ENCODE data around the gene SETDB1.
"Not testable (repeated sequence)": the region's sequence is repeated elsewhere in the genome, so short reads cannot be mapped to it uniquely, and the experiment has no call there.

The SETDB1 gene
- total RNA-seq = 24.2 to 77.4 (median 51.4) reads per million in 18 experiments

DNA sequence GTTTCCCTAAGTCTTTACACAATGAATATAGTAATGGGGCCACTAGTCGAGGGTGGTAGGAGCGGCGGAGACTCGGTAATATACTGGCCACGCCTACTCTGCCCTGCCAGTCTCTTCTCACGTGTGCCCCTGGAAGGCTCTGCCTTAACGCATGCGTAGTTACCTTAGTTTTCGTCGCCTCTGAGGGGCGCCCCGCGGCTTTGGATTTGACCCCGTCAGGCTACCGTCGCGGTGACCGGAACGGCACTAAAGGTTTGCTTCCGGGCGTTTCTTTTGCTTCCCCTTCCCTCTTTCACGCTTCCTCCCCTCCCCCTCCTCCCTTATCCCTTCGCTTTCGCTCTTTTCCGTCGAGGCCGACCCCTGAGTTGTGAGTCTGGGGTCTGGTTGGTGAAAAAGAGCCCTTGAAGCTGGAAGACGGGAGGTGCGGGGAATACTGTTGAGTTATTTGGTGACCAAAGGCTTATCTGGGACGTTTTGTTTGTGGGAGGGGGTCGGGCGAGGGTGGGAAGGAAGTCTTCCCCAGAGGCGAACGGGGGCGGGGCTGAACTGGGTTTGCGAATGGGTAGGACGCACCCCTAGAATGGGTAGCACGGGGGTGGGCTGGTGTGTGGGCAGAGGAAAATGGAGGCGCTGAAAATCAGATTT, at the start of gene SETDB1:
Gene SETDB1, plus strand, starts transcription at position 267 of the 645 bp plus-strand sequence. CDS start 1,352 bp downstream, outside the sequence.
- DNase-seq = peak; percentile 99

DNA sequence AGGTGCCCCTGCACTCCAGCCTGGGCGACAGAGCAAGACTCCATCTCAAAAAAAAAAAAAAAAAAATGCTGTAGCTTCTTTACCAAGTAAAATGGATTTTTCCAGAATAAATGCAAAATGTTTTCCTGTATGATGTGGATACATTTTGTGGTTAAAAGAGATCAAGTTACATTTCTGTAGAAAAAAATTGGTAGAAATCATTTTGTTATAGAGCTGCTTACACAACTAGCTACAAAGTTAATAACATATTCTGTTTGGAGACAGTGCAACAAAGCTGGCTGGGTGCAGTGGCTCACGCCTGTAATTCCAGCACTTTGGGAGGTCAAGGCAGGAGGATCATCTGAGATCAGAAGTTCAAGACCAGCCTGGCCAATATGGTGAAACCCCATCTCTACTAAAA, 47.2 kb upstream of the SETDB1 start:
- not testable (repeated sequence) for DNase-seq

DNA sequence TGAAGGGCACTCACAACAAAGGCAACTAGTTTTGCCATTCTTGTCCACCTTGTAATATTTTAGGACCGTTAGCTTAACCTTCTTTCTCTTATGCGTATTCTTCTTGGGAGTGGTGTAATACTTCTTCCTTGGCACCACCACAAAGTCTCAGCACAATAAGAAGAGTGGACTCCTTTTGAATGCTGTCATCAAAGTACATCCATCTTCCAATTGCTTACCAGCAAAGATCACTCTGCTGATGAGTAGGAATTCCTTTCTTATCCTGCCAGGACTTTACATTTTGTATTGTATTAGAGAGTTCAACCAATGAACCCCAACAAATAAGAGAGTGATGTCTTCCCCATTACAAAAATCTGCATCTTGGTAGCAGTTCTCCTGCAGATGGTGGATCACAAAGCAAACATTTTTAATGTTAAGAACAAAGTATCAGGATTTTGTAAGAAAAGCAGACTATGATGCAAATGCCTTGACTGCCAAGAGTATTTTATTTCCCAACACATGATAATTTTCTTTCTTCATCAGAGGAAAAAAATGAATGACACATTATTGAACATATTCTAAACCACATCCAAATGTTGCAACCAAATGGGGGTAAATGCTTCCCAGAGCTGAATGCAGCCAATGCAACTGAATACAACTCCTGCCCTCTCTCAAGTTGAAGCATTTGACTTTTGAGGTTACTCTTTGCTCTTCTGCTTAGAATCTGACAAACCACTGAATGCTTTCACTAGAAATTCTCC, 44.7 kb upstream of the SETDB1 start:
- DNase-seq = peak; percentile 48 to 95

DNA sequence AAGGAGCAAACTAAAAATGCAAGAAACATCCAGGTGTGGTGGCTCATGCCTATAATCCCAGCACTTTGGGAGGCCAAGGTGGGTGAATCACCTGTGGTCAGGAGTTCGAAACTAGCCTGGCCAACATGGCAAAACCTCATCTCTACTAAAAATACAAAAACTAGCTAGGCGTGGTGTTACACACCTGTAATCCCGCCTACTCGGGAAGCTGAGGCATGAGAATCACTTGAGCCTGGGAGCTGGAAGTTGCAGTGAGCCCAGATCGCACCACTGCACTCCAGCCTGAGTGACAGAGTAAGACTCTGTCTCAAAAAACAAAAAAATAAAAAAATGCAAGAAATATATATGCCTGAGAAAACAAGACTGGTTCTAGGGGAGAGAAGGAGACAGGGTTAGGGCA, 43.0 kb upstream of the SETDB1 start:
- not testable (repeated sequence) for DNase-seq

DNA sequence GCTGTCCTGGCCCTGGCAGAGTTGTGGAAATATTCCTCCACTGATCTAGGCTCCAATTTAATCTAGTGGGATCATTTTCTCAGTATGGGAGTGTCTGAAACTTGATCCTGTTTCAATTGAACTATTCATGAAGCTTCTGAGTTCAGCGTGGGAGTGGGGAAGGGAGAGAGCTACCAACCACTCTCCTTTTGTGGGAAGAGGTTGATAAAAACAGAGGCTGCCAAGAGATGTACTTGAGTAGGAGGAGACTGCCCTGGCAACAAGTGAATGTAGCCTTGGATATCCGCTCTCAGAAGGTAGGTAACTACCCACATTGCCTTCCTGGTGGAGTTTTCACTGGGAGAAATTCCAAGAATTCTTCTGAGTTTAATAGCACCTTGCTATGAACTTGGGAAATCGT, 39.1 kb upstream of the SETDB1 start, which contains the start of gene CTXND2:
Gene CTXND2, plus strand, starts transcription at position 119 of the 400 bp plus-strand sequence. CDS start 25,179 bp downstream, outside the sequence.
- DNase-seq = no peak

DNA sequence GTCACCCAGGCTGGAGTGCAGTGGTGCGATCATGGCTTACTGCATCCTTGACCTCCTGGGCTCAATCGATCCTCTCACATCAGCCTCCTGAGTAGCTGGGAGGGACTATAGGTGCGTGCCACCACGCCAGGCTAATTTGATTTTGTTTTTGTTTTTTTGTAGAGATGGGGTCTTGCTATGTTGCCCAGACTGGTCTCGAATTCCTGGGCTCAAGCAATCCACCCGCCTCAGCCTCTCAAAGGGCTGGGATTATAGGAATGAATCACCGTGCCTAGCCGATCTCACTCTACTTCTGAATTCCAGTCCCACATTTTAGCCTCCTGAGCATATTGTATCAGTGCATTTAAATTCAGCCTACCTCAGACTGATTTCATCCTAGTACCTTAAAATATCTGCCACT, 37.4 kb upstream of the SETDB1 start:
- DNase-seq = no peak

DNA sequence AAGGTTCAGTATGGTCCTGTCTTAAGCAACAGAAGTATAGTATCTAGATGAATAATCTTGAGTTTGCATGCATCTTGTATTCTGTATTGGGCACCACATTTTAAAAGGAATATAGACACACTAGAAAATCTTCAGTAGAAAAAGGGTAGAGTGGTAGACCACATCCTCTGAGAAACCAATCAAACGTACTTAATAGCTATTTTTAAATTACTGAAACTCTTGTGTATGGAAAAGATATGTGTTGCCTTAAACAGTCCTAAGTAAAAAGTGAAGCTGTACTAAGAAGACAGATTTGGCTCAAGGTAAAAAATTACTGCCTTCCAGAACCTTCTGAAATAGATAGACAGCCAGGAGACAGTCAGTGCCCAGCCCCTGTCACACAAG, 36.1 kb upstream of the SETDB1 start:
- DNase-seq = no peak

DNA sequence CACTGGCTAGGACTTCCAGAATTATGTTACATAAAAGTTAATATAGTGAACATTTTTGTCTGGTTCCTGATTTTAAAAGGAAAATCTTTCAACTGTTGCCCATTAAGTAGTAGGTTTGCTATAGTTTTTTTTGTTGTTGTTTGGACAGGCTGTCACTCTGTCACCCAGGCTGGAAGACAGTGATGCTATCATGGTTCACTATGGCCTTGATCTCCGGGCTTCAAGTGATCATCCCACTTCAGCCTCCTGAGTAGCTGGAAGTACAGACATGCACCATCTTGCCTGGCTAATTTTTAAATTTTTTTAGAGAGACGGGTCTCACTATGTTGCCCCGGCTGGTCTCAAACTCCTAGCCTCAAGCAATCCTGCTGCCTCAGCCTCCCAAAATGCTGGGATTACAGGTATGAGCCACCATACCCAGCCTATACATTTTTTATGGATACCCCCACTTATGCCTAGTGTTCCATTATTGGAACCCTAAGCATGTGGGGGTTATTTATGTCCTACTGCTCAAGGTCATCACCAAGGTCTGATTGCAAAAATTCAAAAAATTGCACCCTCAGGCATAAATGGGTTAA, 32.7 kb upstream of the SETDB1 start:
- DNase-seq = no peak

DNA sequence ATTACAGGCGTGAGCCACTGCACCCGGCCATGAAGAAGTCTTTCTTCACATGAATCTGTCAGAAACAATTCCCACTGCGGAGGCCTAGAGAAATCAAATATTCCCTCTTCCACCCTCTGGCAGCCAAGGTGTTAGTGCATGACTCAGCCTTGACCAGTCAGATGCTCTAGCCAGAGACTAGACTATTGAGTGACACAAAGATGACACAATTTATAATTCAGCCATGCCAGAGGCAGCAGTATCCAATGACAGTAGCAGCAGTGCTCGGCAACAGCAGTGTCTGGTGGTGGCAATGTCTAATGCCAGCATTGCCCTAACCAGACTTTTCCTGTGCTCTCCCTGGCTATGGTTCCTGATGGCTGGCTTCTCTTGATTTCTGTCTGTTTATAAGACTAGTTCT, 30.5 kb upstream of the SETDB1 start:
- no peak for DNase-seq

DNA sequence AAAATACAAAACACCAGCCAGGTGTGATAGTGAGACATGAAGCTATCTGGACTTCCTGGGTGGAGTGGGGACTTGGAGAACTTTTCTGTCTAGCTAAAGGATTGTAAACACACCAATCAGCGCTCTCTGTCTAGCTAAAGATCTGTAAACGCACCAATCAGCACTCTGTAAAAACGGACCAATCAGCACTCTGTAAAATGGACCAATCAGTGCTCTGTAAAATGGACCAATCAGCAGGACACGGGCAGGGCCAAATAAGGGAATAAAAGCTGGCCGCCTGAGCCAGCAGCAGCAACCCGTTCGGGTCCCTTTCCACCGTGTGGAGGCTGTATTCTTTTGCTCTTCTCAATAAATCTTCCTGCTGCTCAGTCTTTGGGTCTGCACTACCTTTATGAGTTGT, 26.4 kb upstream of the SETDB1 start:
- not testable (repeated sequence) for DNase-seq

DNA sequence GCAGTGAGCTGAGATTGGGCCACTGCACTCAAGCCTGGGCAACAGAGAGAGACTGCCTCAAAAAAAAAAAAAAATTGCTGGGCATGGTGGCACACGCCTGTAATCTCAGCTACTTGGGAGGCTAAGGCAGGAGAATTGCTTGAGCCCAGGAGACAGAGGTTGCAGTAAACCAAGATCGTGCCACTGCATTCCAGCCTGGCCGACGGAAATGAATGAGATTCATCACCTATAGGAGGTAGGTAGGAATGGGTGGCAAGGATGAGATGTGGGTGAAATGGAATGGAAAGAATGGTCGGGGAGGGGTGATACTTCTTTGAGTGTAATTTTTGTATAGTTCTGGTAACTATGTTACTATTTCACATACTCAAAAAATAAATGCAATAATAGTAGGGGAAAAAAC, 23.8 kb upstream of the SETDB1 start:
- no peak for DNase-seq

DNA sequence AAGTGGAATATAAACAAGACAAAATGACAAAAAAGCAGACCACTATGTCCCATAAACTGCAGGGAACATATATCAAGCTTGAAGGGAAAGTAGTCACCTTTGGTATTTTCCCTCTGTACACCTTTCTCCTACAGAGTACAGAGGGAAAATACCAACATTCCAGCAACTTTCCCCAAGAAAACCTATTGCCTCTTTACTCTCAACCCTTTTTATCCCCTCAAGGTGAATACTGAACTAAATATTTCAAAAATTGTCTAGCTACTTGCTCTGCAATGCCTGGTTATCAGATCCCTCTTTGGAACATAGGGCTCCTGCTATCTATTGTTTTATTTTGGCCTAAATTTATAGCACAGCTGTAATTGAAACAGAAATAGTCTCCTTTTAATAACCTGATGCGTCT, 23.4 kb upstream of the SETDB1 start:
- no peak for DNase-seq

DNA sequence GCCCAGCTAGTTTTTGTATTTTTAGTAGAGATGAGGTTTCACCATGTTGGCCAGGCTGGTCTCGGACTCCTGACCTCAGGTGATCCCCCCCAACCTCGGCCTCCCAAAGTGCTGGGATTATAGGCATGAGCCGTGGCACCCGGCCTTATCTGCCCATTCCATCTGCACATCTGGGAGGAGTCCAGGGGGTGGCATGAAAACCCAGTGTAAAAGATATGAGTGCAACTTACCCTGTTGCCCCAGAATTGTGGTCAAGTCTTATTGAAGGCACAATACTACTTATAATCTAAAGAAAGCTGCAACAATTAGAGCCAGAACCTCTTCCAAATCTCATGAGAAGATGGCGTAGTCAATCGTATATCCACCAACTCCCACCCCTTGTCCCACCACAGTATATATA, 20.9 kb upstream of the SETDB1 start:
- DNase-seq = no peak

DNA sequence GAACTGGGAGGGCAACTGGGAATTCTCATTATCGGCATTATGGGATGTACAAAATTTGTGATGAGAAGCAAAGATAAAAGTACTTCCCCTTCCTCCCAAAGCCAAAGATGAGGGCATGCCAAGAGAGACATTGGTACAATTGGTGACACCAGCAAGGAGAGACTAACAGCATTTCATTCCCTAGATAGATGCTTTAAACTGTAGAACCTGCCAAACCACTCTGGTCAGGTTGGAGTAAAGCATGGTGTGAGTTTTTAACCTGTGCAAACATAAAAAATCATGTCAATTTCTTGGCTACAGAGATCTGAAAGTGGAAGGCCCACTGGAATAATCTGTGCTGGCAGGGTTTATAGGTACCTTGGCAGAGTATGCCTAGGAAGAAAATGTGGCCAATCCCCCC, 19.8 kb upstream of the SETDB1 start:
- DNase-seq = no peak

DNA sequence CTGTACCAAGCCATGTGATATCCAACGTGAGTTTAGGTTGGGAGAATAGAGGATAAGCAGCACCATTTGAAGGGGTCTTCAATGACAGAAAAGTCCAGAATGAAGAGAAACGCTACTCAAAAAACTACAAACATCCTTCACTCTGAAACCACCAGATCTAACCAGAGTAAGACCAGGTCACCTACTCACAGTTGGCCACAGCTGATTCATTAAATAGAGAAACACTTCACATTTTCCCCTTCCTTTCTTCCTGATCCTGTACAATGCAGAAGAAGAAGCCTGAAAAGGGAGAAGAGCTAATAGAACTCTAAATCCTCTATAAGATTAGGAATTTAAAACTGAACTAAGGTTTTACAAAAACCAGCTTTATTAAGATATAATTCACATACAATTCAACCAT, 19.4 kb upstream of the SETDB1 start:
- DNase-seq = no peak

DNA sequence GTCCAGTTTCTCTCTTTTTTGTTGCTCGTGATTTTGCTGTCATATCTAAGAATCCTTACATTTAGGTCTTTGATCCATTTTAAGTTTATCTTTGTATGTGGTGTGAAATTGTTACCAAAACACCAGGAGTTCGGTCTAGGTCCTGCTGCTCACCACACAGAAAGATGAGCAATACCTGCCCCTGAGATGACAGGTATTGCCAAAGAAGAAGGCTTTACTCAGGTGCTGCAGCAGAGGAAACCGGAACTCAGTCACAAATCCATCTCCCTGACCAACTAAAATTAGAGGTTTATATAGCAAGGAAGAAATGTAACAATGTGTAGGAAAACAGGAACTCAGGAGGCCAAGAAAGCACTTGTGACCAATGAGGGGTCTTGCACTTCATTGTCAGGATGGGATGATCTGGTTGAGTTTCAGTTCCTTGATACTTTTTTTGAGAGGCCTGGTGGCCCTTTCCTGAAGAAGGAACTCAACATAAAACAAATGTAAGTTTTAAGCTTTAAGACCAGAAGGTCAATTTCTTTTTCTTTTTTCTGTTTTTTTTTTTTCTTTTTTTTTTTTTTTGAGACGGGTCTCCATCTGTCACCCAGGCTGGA, 16.5 kb upstream of the SETDB1 start:
- peak; percentile 52 to 54 for DNase-seq

DNA sequence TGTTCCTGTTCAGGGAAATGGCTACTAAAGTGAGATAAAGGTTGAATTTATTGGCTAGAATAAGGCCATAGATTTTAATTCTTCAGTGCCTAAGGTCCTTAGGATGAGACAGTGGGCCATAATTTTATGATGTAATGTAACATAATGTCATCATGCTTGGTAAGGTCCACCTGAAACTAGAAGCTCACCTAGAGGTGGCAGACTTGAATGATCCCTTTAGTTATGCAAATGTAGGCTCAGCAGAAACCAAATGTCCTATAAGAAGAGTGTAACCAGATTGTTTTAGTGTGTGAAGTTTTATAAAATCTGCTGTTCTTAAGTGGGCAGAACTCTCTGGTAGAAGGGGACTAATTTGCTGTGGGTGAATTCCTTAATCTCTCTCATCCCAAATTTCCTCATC, 13.5 kb upstream of the SETDB1 start:
- DNase-seq = no peak

DNA sequence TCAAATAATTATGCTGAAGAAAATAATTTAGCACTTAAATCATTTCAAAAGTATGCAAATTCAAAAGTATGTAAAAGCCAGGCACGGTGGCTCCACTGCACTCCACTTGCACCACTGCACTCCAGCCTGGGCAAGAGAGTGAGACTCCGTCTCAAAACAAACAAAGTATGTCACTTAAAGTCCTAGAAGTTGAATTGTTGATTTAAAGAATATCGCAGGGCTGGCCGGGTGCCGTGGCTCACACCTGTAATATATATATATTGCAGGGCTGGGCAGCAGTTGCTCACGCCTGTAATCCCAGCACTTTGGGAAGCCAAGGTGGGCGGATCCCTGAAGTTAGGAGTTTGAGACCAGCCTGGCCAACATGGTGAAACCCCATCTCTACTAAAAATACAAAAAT, 8.8 kb upstream of the SETDB1 start:
- DNase-seq = no peak

DNA sequence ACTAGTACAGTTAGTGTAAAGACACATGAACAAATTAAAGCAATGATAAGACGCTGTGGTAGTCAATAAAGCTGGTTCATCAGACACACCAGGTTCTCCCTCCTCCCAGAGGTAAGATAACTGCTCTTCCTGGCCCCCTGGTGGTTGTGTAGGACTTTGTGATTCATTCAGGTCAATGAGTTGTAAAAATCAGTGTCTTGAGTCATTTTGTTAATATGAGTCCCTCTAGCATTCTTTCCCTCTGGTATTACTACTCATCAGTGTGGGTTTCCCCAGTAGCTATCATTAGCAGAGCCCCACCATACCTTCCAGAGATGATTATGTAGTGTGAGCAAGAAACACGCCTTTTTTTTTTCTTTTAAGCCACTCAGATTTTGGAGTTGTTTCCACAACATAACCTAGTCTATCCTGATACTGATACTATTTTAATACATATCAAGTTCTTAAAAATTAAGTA, 3.6 kb upstream of the SETDB1 start:
- peak; percentile 73 to 74 for DNase-seq

DNA sequence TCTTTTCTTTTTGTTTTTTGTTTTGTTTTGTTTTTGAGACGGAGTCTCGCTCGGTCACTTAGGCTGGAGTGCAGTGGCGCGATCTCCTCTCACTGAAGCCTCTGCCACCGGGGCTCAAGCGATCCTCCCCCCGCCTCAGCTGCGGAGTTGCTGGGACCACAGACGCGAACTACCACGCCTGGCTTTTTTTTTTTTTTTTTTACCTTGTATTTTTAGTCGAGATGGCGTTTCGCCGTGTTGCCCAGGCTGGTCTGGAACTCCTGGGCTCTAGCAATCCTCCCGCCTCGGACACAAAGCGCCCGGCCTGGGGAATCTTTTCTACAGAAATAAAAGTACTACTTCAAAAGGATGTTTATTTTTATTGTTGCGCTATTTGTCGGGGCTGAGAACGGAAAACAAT, 1.1 kb upstream of the SETDB1 start:
- DNase-seq = no peak

DNA sequence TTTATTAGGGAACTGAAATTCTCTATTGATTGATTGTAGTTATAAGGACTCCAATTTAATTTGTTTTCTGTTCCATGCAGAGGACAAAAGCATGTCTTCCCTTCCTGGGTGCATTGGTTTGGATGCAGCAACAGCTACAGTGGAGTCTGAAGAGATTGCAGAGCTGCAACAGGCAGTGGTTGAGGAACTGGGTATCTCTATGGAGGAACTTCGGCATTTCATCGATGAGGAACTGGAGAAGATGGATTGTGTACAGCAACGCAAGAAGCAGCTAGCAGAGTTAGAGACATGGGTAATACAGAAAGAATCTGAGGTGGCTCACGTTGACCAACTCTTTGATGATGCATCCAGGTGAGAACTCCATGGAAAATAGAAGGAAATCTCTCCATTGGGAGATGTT, 1.5 kb downstream of the SETDB1 start:
- peak; percentile 69 to 73 for DNase-seq

DNA sequence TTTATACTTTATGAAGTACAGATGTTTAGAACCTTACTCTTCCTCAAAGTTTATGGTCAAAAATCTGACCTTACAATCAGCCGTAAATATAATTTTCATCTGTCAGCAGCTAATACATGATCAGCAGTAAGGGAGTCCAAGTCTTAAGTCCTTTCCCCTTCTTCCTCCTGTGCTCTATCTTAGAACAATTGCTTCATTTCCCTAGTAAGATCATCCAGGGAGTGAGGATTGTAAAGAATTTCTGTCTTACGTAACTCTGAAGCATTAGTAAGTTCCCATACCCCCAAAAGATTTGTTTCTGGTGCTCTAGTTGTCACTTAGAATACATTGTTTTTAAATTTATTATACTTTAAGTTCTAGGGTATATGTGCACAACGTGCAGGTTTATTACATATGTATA, 2.1 kb downstream of the SETDB1 start:
- DNase-seq = peak; percentile 3 to 32

DNA sequence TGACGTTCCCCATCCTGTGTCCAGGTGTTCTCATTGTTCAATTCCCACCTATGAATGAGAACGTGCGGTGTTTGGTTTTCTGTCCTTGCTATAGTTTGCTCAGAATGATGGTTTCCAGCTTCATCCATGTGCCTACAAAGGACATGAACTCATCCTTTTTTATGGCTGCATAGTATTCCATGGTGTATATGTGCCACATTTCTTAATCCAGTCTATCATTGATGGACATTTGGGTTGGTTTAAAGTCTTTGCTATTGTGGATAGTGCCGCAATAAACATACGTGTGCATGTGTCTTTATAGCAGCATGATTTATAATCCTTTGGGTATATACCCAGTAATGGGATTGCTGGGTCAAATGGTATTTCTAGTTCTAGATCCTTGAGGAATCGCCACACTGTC, 2.6 kb downstream of the SETDB1 start:
- DNase-seq = not testable (repeated sequence)

Measured in inflammatory macrophage (primary cell).